ENCODE results near the gene GCN1.
"Not testable (repeated sequence)": the region's sequence is repeated elsewhere in the genome, so short reads cannot be mapped to it uniquely, and the experiment has no call there.

The GCN1 gene

DNA sequence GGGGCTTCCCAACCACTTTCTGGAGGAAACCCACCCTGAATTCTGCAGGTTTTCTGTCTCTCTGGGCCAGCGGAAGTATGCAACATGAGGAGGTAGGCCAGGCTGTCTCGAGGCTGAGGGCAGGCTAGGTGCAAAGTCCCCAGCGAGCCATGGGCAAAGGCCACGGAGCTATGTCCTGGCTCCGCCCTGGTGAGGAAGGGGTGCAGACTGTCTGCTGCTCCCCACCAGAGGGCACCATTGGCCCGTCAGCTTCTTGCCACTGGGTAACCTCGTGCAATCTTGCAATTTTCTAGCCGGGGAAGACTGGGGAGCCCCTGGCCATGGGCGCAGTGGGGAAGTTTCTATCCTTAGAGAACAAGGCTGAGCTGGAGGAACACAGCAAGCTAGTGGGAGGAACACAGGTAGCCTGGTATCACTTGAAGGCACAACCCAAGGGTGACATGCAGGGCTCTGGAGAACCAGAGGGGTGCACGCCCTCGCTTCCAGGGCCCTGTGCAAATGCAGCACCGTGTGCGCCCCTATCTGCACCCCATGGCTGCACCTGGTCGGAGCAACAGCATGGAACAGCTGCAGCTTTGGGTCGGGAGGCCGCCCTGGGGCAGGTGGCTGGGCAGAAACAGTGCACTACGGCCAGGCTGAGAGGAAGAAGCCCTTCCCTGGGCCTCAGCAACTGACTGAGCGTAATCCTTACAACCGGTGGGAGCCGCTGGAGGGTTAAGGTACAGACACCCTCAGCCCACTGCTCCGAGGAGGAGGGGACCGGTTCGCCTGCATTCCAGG is 34.0 kb upstream of the GCN1 start:
- no peak for FAIRE-seq

DNA sequence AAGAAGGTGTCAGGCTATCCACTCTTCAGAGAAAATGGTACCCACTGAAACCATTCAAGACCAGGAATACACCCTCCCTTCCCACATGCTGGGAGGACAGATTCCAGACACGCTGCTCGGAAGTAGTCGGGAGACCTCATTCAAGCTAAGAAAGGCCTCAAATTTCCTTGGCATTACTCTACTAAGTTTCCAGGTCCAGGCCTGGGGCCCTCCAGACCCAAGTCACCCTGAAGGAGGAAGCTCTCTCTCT is 33.5 kb upstream of the GCN1 start:
- no peak for FAIRE-seq

DNA sequence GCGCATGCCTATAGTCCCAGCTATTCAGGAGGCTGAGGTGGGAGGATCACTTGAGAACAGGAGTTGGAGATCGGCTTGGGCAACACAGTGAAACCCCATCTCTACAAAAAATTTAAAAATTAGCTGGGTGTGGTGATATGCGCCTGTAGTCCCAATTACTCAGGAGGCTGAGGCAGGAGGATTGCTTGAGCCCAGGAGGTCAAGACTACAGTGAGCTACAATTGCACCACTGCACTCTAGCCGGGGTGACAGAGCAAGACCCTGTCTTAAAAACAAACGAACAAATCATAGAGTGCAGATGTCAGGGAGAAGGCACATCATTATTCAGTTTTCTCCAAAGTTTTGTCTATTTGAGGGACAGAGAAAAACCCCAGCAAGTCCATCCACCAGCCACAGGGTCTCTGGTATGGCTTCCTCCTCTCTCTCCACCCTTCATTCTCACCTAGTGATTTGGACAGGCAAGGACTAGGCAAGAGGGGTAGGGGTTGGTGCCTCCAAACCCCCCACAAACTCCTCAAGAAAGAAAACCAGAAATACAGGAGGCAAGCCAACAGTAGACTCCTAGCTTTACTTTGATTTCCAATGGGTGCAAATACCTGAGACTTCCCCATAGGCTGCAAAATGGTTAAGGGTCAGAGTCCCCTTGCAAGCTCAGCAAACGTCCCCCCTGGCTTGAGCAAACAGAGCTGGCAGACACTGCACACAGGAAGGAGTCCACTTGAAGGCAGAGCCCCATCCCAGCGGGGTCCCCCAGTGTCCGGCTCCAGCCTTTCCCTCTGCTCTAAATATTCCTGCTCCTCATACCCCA is 32.9 kb upstream of the GCN1 start:
- FAIRE-seq = no peak

DNA sequence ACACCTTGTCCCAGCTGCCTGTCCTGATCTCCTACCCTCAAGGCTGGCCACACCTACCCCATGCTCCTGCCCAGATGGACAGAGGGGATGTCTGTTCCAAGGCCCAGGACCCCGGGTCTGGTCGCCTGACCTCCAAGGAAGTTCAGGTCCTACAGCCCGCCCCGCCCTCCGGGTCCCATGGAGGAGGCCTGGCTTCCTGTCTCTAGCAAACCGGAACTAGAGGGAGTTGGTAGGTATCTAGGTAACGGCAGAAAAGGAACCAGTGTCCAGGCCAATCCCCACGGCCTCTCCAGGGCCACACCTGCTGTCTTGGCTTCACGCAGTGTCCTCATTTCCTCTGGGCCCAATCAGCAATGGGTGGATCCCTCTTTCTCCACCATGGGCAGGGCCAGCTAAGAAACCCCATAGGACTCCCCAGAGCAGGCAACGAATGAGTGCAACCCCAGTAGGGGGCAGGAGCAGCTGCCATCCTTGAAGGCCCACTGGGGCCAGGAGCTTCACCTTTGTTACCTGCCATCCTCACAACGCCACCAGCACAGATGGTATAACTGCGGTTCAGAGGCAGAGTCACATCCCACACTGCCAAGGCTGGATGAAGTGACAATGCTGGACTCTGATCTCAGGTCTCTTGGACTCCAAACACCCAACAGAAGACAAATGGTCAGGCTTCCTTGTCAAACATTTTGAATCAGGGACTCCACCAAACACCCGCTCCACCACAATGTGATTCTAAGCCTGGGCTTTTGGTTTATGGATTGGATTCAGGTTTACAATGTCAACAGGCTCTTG is 31.5 kb upstream of the GCN1 start:
- no peak for FAIRE-seq

- FAIRE-seq = no peak
Observed at GRCh38 chr12:120225200-120225558, 30.7 kb upstream of the GCN1 start.

- FAIRE-seq = no peak
Observed at GRCh38 chr12:120224304-120225199, 30.0 kb upstream of the GCN1 start.

DNA sequence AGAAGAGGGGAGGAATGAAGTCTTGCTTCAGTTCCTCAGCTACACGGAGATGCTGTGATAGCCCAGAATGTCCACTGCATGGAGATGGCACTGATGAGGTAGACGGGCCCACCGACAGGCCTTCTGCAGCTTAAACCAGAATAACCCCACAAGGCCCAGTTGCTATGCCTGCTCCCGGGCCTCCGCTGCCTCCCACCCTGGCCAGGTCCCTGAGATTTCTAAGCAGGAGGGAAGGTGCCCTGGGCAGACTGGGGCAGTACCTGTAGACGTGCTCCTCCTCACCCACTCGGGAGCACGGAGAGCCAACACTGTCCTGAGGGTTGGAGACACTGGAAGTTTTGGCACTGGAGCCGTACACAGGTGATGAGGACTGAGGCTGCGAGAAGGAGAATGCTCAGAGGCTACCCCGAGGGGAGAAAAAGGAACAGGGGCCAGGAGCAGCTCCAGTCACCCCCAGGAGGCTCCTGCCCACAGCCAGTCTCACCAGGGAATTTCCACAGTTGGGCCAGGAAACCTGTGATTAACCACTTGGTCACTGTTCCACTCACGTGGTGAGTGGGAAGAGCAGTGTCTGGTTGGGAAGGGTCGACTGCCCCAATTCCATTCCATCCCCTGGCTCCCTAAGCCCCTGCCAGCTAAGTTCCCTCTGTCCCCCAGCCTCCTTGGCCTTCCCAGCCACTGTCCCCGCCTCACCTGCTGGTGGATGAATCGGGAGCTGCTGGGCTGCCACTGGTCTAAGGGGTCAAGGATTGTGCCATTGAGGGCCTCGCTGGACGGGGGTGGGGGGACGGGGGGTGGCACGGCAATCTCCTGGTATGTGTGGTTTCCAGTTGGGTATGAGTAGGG is 29.2 kb upstream of the GCN1 start:
- no peak for FAIRE-seq

DNA sequence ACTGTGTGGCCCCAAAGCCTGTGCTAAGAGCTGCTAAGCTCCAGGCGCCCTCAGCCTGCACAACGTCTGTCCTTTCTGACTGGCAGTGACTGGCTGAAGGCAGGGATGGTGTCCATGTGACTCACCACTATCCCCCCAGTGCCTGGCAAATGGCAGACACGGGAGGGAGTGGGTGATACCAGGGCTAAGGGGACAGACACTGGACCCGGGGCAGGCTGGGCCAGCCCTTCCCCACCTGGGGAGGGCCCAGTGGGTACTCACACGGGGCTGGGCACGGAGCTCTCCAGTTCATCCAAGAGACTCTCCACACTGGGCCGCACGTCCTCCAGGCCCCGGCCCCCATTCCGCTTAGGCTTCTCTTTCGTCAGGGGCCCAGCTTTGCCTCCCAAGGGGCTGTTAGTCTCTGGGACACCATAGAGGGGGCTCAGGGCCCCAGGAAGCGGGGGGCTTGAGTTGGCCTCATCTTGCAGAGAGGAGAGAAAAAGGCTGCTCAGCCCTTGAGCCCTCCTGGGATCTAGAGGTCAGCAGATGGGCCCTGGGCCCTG is 27.8 kb upstream of the GCN1 start:
- no peak for FAIRE-seq

DNA sequence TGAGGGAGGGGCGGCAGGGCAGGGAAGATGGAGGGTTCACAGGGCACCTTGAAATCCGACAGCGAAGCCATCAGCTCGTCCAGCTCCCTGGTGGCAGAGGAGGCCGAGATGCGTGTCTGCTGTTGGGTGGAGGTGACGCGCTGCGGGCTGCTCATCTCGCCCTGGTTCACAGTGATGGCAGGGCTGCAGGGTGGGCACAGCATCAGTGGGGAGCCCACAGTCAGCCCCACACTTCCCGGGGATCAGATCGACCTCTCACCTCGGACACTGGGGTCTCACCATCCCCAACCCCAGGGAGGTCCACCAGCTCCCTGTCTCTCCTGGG is 27.0 kb upstream of the GCN1 start:
- FAIRE-seq = no peak

DNA sequence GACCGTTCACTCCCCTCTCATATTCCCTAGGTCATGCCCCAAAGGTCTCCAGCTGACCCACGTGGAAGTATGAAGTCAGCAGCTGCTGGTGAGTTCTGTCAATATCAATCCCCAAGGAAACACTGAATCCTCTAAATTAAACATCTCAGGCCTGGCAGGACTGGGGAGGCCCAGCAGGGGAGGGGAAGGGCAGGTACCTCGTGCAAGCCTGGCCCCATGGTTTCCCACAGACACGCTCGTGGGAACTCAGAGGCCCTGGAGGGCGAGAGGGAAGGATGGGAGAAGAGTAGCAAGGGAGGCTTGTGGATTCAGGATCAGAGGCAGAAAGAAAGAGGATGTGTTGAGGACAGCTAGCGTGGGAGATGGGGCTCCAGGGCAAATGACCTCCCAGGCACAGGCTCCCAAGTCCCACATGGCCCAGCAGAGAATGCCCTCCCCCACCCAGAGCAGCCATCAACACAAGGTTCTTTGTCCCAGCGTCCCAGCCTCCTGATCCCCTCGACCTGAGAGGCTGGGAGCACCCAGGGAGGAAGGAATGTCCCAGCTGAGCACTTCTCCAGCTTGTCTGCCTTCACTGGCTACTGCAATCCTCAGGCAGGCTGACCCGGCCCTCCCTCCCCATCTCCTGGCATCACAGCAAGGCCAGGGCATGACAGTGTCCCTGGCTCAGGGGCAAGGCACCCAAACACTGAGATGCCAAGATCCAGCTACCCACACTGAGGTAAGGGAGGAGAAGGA is 26.5 kb upstream of the GCN1 start:
- no peak for FAIRE-seq

- FAIRE-seq = no peak
Observed at GRCh38 chr12:120218680-120219606, 24.4 kb upstream of the GCN1 start.

DNA sequence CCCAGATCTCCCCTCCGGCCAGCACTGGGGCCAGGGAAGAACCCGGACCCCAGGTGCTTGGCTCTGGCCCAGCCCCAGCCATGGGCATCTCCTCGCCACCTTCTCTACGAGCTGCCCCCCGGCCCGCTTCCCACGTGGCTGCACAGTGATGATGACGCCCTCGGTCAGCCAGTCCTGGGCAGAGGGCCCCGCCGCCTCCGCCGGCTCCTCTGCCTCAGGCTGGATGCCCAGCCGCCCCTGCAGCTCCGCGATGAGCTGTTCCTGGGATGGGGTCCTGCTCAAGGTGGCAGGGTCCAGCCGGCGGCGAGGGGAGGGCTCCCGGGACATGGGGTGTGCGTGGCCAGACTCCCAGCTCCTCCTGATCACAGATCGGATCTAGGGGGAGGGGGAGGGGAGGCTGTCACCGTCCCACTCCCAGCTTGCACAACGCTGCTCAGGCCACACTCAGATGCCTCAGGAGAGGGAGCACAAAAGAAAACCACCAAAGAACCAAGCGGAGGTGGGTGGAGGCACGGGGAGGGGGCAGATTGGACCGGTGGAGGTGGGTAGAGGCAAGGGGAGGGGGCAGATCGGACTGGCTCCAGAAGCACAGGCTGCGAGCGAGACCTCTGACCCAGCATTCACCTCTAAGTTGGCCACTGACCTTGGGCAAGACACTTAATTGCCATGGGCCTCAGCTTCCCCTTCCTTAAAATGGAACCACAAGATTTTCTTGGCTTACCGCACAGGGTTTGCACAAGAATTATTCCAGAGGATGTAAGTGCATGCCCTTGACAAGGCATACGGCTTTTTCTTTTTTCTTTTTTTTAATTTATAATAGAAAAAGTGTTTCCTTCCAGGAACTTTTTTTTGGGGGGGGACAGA is 22.5 kb upstream of the GCN1 start:
- no peak for FAIRE-seq

DNA sequence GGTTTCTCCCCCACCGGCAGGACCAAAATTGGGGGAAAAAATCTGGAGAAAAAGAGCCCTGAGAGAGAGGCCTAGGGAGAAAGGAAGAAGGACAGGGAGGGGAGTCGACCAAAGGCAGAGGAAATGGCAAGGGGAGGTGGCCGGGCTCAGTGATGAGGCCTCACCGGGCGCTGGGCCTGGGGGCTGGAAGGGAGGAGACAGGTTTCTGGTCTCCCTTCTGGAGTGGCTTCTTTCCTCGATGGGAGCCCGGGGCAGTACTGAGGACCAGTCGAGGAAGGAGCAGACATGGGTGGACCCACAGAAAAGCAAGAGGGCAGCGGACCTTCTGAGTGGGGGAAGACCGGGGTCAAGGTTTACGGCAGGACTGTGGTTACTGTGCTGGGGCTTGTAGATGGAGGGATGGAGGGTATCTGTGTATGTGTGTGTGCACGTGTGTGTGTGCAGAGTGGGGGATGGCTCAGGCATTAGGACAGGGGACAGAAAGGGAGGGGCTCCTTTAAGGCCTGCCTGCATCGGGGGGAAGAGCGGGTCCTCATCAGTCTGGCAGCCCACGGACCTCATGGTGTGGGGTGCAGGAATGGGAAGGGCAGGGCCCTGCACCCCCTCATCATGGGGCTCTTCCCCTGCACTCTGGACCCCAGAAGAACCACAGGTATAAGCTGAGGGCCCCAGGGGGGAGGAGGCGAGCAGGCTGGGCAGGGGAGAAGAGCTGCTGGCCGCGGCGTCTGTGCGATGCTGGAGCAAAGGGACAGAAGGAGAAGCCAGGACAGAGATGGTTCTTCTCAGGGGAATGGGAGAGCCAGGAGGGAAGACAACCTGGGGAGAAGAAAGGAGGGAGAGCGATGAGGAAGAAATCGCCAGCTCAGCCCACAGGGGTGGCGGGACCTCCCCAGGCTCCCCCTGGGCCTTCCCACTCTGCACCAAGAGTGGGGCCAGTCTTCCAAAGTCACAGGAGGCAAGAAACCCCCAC is 21.5 kb upstream of the GCN1 start:
- no peak for FAIRE-seq

GRCh38 chr12:120215357-120215735 is 20.8 kb upstream of the GCN1 start:
- no peak for FAIRE-seq

DNA sequence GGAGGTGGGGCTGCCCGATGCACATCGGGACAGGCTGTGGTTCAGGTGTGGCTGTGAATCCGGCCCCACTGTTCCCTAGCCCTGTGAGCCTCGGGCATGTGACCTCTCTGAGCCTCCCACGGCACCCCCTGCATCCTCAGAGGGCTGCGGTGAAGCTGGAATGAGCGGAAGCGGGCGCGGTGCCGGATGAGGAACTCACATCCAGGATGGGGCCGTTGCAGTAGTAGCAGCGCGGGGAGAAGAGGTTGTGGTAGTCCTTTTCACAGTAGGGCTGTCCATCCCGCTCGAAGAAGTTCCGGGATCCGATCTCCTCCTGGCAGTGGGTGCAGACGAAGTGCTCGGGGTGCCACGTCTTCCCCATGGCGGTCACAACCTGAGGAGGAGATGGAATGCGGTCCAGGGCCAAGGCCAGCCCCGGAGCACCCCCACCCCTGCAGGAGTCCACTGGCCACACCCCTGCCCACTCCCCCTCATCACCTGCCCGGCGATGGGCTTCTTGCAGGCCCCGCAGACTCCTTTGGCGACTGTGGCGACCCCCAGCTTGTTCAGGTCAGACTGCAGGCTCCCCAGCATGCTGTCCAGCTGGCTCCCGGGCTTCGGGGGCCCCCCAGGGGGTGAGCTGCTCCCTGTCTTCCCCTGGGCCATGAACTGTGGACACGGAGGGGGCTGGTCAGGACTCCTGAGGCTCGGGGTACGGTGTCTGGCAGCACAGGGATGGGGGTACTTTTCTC is 20.3 kb upstream of the GCN1 start:
- no peak for FAIRE-seq

DNA sequence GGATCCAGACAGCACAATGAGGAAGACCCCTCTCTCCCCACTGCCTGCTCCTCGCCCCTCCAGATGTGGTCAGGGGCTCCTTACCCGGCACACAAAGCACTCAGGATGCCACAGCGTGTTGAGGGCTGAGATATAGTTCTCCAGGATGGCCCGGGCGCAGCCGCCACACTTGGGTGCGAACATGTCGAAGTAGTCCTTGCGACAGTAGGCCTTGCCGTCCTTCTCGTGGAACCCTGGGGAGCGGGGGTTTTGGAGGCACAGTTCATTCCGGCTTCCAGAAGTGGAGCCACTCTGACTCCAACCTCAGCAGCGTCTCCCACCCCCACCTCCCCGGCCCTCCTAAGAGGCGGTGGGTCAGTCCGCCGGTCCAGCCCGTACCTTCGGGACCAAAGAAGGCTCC is 19.2 kb upstream of the GCN1 start:
- FAIRE-seq = no peak

GRCh38 chr12:120213182-120213581 is 18.7 kb upstream of the GCN1 start:
- not testable (repeated sequence) for FAIRE-seq
